Esophagus muscularis mucosa (tissue), 4 donors: ENCODE results near the gene ANP32B. TPM values are rescaled to one million over a fixed set of nuclear protein-coding genes. Genes with fewer than 3 reads are reported as not detected.

Experiments
- DNase-seq: peaks from one replicate; pipeline ENCODE4 v3.0.0-alpha.2; 2017; ENCODE audit errors: extremely low spot score
- H3K27ac ChIP-seq, 4 donors: fragments of 200-600 bp; sonication (generic); replicated peaks in 1 of 4; 1 replicate in 3 of 4; 2 replicates in 1 of 4; pipeline ENCODE4 v1.5.1; 2016 to 2019; ENCODE audit warnings: mild to moderate bottlenecking in 1 of 4
- H3K27me3 ChIP-seq, 4 donors: fragments of 200-600 bp; sonication (generic); one replicate each; pipeline versions ENCODE4 v1.5.1 to v1.6.0; 2016 to 2019
- H3K36me3 ChIP-seq, 4 donors: fragments of 200-600 bp; sonication (generic); one replicate each; pipeline ENCODE4 v1.5.1; 2016 to 2019
- H3K4me1 ChIP-seq, 4 donors: fragments of 200-600 bp; sonication (generic); one replicate each; pipeline ENCODE4 v1.5.1; 2016 to 2019
- H3K4me3 ChIP-seq, 4 donors: fragments of 200-600 bp; sonication (generic); 1 replicate in 2 of 4; 2 replicates in 2 of 4; pipeline ENCODE4 v1.5.1; 2016 to 2019; ENCODE audit warnings: mild to moderate bottlenecking in 4 of 4, moderate library complexity in 1 of 4
- H3K9me3 ChIP-seq, 4 donors: fragments of 200-600 bp; sonication (generic); 1 replicate in 3 of 4; 2 replicates in 1 of 4; pipeline ENCODE4 v1.5.1; 2016 to 2019
- EP300 ChIP-seq: sonication (generic); formaldehyde crosslinking; IDR thresholded peaks from one replicate; pipeline ENCODE4 v1.6.1; 2017; ENCODE audit warnings: antibody characterized with exemption
- POLR2A ChIP-seq: fragments of 450-650 bp; IDR thresholded peaks from one replicate; pipeline ENCODE4 v1.6.1; 2017; ENCODE audit warnings: antibody characterized with exemption, moderate library complexity, mild to moderate bottlenecking, low read depth
- POLR2AphosphoS5 ChIP-seq, 2 donors: sonication (generic); formaldehyde crosslinking; IDR thresholded peaks; one replicate each; pipeline ENCODE4 v1.6.1; 2017; ENCODE audit warnings: antibody characterized with exemption in 2 of 2
- WGBS: methylation state at CpG from one replicate; pipeline ENCODE4 v1.1.5; 2018; 5-methylcytosine and 5-hydroxymethylcytosine counted together
- intact Hi-C: fragments of 100-400 bp; cut with DNase I; formaldehyde crosslinking; loops from one replicate; pipeline ENCODE4 v1.15.1; 2023
- total RNA-seq, 4 donors: library from RNA; depleted of rRNA; stranded (reverse); fragments of >200 nt; gene quantifications; one replicate each; pipeline versions ENCODE4 v1.1.0 to v1.2.1, GENCODE V29; 2016
- TF ChIP-seq, protein P1 (sequence below), 3 experiments: fragments of 200-600 bp in 2 of 3; fragments of 450-650 bp in 1 of 3; sonication (generic) in 2 of 3; IDR thresholded peaks; one replicate each; pipeline ENCODE4 v1.5.1; 2017 to 2019; ENCODE audit warnings: antibody characterized with exemption in 3 of 3, mild to moderate bottlenecking in 2 of 3, moderate library complexity in 1 of 3

Gene ANP32B
- total RNA-seq, 4 donors from 2014 or later: 30.2 to 52.7 (median 39.9) TPM

DNA sequence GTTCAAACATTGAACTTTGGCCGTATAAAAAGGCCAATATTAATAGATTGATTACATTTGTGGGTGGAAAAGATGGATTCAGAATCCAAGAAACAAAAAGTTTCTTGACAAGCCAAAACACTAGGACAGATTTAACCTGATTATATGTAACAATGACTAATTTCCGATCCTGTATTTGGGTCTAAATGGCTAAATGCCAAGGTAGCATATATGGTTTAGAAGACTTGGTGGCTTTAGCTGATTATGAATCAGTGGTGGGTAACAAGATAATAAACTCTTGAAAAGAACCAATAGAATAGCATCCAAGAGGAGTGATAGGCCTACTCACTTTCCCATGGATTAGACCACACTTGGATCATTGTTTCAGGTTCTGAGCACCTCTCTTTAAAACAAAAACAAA lies 21.8 kb upstream of the ANP32B start:
- intact Hi-C loops: no loop called here
- DNase-seq: no peak
- TF ChIP-seq POLR2A: no peak
- no peak for TF ChIP-seq EP300
- TF ChIP-seq POLR2AphosphoS5 (IDR thresholded peaks at IDR 0.05): no peak
- TF ChIP-seq, protein P1, sequence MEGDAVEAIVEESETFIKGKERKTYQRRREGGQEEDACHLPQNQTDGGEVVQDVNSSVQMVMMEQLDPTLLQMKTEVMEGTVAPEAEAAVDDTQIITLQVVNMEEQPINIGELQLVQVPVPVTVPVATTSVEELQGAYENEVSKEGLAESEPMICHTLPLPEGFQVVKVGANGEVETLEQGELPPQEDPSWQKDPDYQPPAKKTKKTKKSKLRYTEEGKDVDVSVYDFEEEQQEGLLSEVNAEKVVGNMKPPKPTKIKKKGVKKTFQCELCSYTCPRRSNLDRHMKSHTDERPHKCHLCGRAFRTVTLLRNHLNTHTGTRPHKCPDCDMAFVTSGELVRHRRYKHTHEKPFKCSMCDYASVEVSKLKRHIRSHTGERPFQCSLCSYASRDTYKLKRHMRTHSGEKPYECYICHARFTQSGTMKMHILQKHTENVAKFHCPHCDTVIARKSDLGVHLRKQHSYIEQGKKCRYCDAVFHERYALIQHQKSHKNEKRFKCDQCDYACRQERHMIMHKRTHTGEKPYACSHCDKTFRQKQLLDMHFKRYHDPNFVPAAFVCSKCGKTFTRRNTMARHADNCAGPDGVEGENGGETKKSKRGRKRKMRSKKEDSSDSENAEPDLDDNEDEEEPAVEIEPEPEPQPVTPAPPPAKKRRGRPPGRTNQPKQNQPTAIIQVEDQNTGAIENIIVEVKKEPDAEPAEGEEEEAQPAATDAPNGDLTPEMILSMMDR (IDR thresholded peaks at IDR 0.05): no peak
- Histone ChIP-seq H3K36me3 (no peaks in the 10 kb centered on the region), H3K27me3 (peaks cover 0 to 1% (median 0%) of the 10 kb centered on the region in 4 donors), H3K4me1 (no peaks in the 10 kb centered on the region), H3K9me3 (no peaks in the 10 kb centered on the region), H3K27ac (no peak overlapping the region), H3K4me3 (no peak overlapping the region)
- WGBS: 89% methylated on average over 2 of the region's 2 CpGs

DNA sequence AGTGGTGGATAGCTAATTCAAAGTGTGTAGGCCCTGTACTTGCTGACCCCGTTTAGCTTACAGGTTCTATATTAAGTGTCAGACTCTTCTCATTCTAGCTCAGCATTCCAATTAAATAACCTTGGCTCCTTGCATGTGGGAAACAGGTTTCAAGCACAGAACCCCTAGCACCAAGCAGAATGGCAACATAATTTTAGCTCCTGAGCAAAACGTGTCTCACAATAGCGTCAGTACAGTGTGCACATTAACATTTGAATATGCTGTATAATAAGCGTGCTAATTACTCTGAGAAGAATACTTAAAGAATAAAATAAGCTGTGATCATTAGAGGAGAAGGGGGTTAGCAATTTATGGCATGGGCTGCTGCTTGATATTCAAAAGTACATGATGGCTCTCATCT lies 21.0 kb upstream of the ANP32B start:
- WGBS: 82% methylated on average over 4 of the region's 4 CpGs
- Histone ChIP-seq H3K9me3 (no peaks in the 10 kb centered on the region), H3K4me1 (no peaks in the 10 kb centered on the region), H3K27ac (no peak overlapping the region), H3K27me3 (peaks cover 0 to 9% (median 0%) of the 10 kb centered on the region in 4 donors), H3K4me3 (no peak overlapping the region), H3K36me3 (no peaks in the 10 kb centered on the region)
- TF ChIP-seq POLR2A (no peak), POLR2AphosphoS5 (IDR thresholded peaks at IDR 0.05) (no peak), EP300 (no peak)
- TF ChIP-seq, protein P1 (IDR thresholded peaks at IDR 0.05): no peak
- DNase-seq: no peak
- intact Hi-C loops: no loop called here

DNA sequence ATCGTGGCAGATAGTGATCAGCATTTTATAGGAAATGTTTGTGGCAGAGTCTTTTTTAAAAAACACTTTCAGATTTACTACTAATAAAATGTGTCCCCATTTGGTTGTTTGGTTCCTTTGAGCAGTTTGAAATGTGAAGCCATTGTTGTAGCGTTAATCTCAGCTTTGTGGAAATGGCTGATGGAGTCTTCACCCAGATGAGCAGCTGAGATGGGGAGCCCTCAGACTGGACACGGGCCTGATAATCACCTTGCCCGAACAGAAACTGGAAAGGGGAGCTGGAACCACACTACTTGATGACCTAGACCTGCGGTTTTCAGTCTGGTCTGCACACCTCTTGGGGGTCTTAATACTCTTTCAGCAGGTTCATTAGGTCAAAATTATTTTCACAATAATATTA lies 20.6 kb upstream of the ANP32B start:
- no peaks in the 10 kb centered on the region for H3K9me3 ChIP-seq
- no peak for TF ChIP-seq POLR2AphosphoS5 (IDR thresholded peaks at IDR 0.05)
- TF ChIP-seq EP300: no peak
- no peak for TF ChIP-seq POLR2A
- TF ChIP-seq, protein P1 (IDR thresholded peaks at IDR 0.05): no peak
- 87% methylated on average over 5 of the region's 5 CpGs for WGBS
- H3K27ac ChIP-seq: no peak overlapping the region
- H3K27me3 ChIP-seq: peaks cover 0 to 13% (median 0%) of the 10 kb centered on the region in 4 donors
- intact Hi-C loops: no loop called here
- no peaks in the 10 kb centered on the region for H3K4me1 ChIP-seq
- no peak for DNase-seq
- H3K36me3 ChIP-seq: no peaks in the 10 kb centered on the region
- no peak overlapping the region for H3K4me3 ChIP-seq

DNA sequence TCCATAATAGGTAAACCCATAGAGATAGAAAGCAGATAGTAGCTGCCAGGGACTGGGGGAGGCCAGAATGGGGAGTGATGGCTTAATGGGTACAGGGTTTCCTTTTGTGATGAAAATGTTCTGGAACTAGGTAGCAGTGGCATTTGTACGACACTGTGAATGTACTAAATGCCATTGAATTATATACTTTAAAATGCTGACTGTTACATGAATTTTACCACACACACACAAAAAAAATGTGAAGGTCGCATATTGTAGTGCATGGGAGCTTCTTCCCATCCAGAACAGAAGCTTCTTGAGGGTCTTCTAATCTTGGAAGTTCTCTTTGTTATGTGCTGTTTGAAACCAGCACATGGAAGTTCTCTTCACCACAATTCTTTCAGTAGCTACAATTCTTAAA lies 19.9 kb upstream of the ANP32B start:
- WGBS: 71% methylated on average over 2 of the region's 2 CpGs
- intact Hi-C loops: no loop called here
- Histone ChIP-seq H3K27ac (no peak overlapping the region), H3K4me3 (no peak overlapping the region), H3K27me3 (peaks cover 0 to 20% (median 0%) of the 10 kb centered on the region in 4 donors), H3K4me1 (no peaks in the 10 kb centered on the region), H3K36me3 (no peaks in the 10 kb centered on the region), H3K9me3 (no peaks in the 10 kb centered on the region)
- DNase-seq: no peak
- TF ChIP-seq POLR2AphosphoS5 (IDR thresholded peaks at IDR 0.05) (no peak), POLR2A (no peak), EP300 (no peak)
- TF ChIP-seq, protein P1 (IDR thresholded peaks at IDR 0.05): no peak

DNA sequence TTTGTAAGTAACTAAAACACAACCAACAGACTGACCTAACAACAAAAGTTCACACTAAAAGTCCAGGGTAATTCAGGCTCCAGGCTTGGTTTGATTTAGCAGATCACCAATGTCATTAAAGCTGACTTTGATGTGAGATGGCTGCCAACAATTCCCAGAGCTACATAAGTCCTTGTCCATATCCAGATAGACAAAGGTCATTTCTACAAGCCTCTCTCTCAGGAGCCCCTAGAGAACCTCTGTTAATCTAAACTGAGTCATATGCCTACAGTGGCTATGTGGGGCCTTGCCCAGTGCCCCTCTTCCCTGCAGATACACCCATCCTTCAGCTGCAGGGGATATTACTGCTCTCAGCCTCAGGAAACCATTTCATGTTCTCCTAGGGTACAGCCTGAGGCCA lies 18.2 kb upstream of the ANP32B start:
- intact Hi-C loops: no loop called here
- H3K9me3 ChIP-seq: no peaks in the 10 kb centered on the region
- TF ChIP-seq, protein P1 (IDR thresholded peaks at IDR 0.05): no peak
- TF ChIP-seq POLR2AphosphoS5 (IDR thresholded peaks at IDR 0.05): no peak
- TF ChIP-seq EP300: no peak
- no peak for TF ChIP-seq POLR2A
- no peaks in the 10 kb centered on the region for H3K4me1 ChIP-seq
- no peaks in the 10 kb centered on the region for H3K36me3 ChIP-seq
- peaks cover 0 to 20% (median 0%) of the 10 kb centered on the region in 4 donors for H3K27me3 ChIP-seq
- no peak overlapping the region for H3K27ac ChIP-seq
- DNase-seq: no peak
- H3K4me3 ChIP-seq: no peak overlapping the region
